RKO (cell line): Measurements from ENCODE around the gene MRAS.

Source experiments
- DNase-seq: peaks from one replicate; pipeline ENCODE4 v3.0.0-alpha.2; 2016; ENCODE audit warnings: low spot score

MRAS gene

GRCh38 chr3:138340511-138340910, 7.9 kb upstream of the MRAS start:
- no peak for DNase-seq

GRCh38 chr3:138344754-138345153, 3.6 kb upstream of the MRAS start:
- no peak for DNase-seq

- DNase-seq = peak; percentile 53
Measured at GRCh38 chr3:138348754-138349739, 668 bp downstream of the MRAS start.

- no peak for DNase-seq
Measured at GRCh38 chr3:138349926-138350665, 1.7 kb downstream of the MRAS start.

GRCh38 chr3:138351151-138351550, 2.8 kb downstream of the MRAS start:
- no peak for DNase-seq

GRCh38 chr3:138351916-138352550, 3.7 kb downstream of the MRAS start:
- no peak for DNase-seq

- no peak for DNase-seq
Measured at GRCh38 chr3:138354376-138354775, 6.0 kb downstream of the MRAS start.

- no peak for DNase-seq
Measured at GRCh38 chr3:138355071-138355470, 6.7 kb downstream of the MRAS start.

GRCh38 chr3:138356730-138357405, 8.5 kb downstream of the MRAS start:
- DNase-seq = no peak

GRCh38 chr3:138359148-138359918, 11.0 kb downstream of the MRAS start:
- no peak for DNase-seq

- no peak for DNase-seq
Measured at GRCh38 chr3:138359919-138360868, 11.8 kb downstream of the MRAS start.

GRCh38 chr3:138360869-138361525, 12.6 kb downstream of the MRAS start:
- no peak for DNase-seq

GRCh38 chr3:138361561-138361971, 13.2 kb downstream of the MRAS start:
- no peak for DNase-seq

GRCh38 chr3:138362538-138362937, 14.2 kb downstream of the MRAS start:
- DNase-seq = no peak

- DNase-seq = no peak
Measured at GRCh38 chr3:138363322-138363721, 14.9 kb downstream of the MRAS start.

GRCh38 chr3:138364356-138365252, 16.2 kb downstream of the MRAS start:
- DNase-seq = no peak

GRCh38 chr3:138365253-138365555, 16.8 kb downstream of the MRAS start:
- no peak for DNase-seq

- DNase-seq = no peak
Measured at GRCh38 chr3:138366006-138366759, 17.8 kb downstream of the MRAS start.
